ENCODE results near the gene ZBED1. TPM values are rescaled to one million over a fixed set of nuclear protein-coding genes. Genes with fewer than 3 reads are reported as not detected.

The ZBED1 gene
- total RNA-seq, 1 experiment from 2014 or later: 17.3 TPM

GRCh38 chrX:2546496-2546895 is 45.7 kb upstream of the ZBED1 start:
- TF ChIP-seq CTCF (IDR thresholded peaks at IDR 0.05; ENCODE audit: unreplicated experiment): no peak
- no peak overlapping the region for H3K27ac Mint-ChIP-seq (ENCODE audit: unreplicated experiment)
- no peaks in the 10 kb centered on the region for H3K36me3 Mint-ChIP-seq (ENCODE audit: insufficient read depth, unreplicated experiment)
- H3K4me1 Mint-ChIP-seq (ENCODE audit: low read depth, unreplicated experiment): no peaks in the 10 kb centered on the region
- H3K9me3 Mint-ChIP-seq (ENCODE audit: low read depth, unreplicated experiment): peaks cover 2% of the 10 kb centered on the region
- no TSS peak for BruUV-seq (replicated peaks)
- CTCF ChIA-PET: no interaction called here
- no peaks in the 10 kb centered on the region for H3K27me3 Mint-ChIP-seq (ENCODE audit: unreplicated experiment)
- H3K4me3 Mint-ChIP-seq (ENCODE audit: low read depth, unreplicated experiment): no peak overlapping the region
- DNase-seq: no peak
- intact Hi-C loops (cut with micrococcal nuclease; ENCODE audit: unreplicated experiment): no loop called here

- Mint-ChIP-seq H3K9me3 (ENCODE audit: low read depth, unreplicated experiment) (peaks cover 2% of the 10 kb centered on the region), H3K27ac (ENCODE audit: unreplicated experiment) (no peak overlapping the region), H3K4me3 (ENCODE audit: low read depth, unreplicated experiment) (no peak overlapping the region), H3K4me1 (ENCODE audit: low read depth, unreplicated experiment) (no peaks in the 10 kb centered on the region), H3K27me3 (ENCODE audit: unreplicated experiment) (no peaks in the 10 kb centered on the region), H3K36me3 (ENCODE audit: insufficient read depth, unreplicated experiment) (no peaks in the 10 kb centered on the region)
- CTCF ChIA-PET: no interaction called here
- DNase-seq: no peak
- TF ChIP-seq CTCF (IDR thresholded peaks at IDR 0.05; ENCODE audit: unreplicated experiment): no peak
- intact Hi-C loops (cut with micrococcal nuclease; ENCODE audit: unreplicated experiment): no loop called here
- BruUV-seq (replicated peaks): no TSS peak
Measured at GRCh38 chrX:2545144-2545543, 44.4 kb upstream of the ZBED1 start.

- intact Hi-C loops (cut with micrococcal nuclease; ENCODE audit: unreplicated experiment): no loop called here
- DNase-seq: no peak
- no peaks in the 10 kb centered on the region for H3K4me1 Mint-ChIP-seq (ENCODE audit: low read depth, unreplicated experiment)
- TF ChIP-seq CTCF (IDR thresholded peaks at IDR 0.05; ENCODE audit: unreplicated experiment): no peak
- no peaks in the 10 kb centered on the region for H3K36me3 Mint-ChIP-seq (ENCODE audit: insufficient read depth, unreplicated experiment)
- H3K27ac Mint-ChIP-seq (ENCODE audit: unreplicated experiment): no peak overlapping the region
- no peaks in the 10 kb centered on the region for H3K9me3 Mint-ChIP-seq (ENCODE audit: low read depth, unreplicated experiment)
- no TSS peak for BruUV-seq (replicated peaks)
- CTCF ChIA-PET: no interaction called here
- peaks cover 5% of the 10 kb centered on the region for H3K27me3 Mint-ChIP-seq (ENCODE audit: unreplicated experiment)
- no peak overlapping the region for H3K4me3 Mint-ChIP-seq (ENCODE audit: low read depth, unreplicated experiment)
Measured at GRCh38 chrX:2542826-2543521, 42.2 kb upstream of the ZBED1 start.

GRCh38 chrX:2541603-2542002 is 40.8 kb upstream of the ZBED1 start:
- intact Hi-C loops (cut with micrococcal nuclease; ENCODE audit: unreplicated experiment): no loop called here
- H3K27ac Mint-ChIP-seq (ENCODE audit: unreplicated experiment): no peak overlapping the region
- H3K4me1 Mint-ChIP-seq (ENCODE audit: low read depth, unreplicated experiment): no peaks in the 10 kb centered on the region
- DNase-seq: no peak
- H3K36me3 Mint-ChIP-seq (ENCODE audit: insufficient read depth, unreplicated experiment): no peaks in the 10 kb centered on the region
- CTCF ChIA-PET: no interaction called here
- no peak for TF ChIP-seq CTCF (IDR thresholded peaks at IDR 0.05; ENCODE audit: unreplicated experiment)
- no TSS peak for BruUV-seq (replicated peaks)
- no peak overlapping the region for H3K4me3 Mint-ChIP-seq (ENCODE audit: low read depth, unreplicated experiment)
- no peaks in the 10 kb centered on the region for H3K9me3 Mint-ChIP-seq (ENCODE audit: low read depth, unreplicated experiment)
- peaks cover 12% of the 10 kb centered on the region for H3K27me3 Mint-ChIP-seq (ENCODE audit: unreplicated experiment)

All from Calu3 (cell line).